HG02938 (cell line): ENCODE results near the gene KCNH5.

Experiments
- ATAC-seq: cut with Tn5 transposase; IDR thresholded peaks from one replicate; pipeline ENCODE4 v1.9.1; 2021; ENCODE audit warnings: mild to moderate bottlenecking, moderate library complexity; ENCODE audit not compliant: unreplicated experiment

The KCNH5 gene

DNA sequence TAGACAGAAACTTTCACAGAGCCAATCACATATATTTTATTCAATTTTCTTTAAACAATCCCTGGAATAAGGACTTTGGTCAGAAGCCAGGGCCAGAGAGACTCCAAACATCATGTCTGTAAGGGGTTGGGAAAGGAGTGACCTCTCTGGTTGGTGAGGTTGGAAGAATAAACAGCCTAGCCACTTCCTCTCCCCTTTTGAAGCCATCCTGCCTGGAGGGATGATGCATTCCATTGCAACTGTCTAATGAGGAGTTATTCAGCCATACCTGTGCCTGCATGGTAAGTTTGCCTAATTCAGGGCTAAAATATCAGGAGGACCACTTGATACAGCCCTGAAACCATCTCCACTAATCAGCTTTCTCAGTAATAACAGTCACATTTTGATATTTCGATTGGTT lies 299.8 kb downstream of the KCNH5 start:
- no peak for ATAC-seq

DNA sequence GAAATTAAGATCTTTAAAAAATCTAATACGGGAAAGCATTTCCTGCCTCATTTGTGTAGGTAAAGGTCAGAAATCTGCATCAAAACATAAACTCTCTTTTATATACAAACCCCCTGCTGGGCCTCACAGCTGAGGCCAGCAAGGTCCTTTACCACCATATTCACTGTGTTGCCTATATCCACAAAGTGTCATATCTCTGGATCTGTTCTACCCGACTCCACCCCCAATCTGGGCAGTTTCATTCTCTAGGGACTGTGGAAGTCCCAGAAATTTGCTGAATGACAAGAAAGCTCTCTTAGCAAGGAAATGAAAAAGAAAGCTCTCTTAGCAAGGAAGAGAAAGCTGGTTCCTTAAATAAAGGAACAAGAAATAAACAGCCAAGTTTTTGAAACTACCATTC lies 301.7 kb downstream of the KCNH5 start:
- no peak for ATAC-seq

DNA sequence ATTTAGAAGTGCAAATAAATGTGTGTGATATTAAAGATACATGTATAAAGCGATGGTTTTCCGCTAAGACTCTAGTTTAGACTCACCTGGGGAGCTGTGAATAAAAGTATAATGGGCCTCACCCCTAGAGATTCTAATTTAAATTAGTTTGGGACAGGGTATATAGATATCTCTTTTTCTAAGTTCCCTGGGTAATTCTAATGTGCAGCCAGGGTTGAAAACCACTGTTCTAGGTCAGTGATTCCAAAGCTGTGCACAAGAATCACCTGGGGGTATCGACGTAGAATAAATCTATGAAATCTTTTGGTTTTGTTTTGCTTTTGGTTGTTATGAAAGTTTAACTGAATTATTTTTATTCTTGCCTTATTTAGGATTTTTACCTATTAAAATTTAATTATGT lies 302.1 kb downstream of the KCNH5 start:
- no peak for ATAC-seq

DNA sequence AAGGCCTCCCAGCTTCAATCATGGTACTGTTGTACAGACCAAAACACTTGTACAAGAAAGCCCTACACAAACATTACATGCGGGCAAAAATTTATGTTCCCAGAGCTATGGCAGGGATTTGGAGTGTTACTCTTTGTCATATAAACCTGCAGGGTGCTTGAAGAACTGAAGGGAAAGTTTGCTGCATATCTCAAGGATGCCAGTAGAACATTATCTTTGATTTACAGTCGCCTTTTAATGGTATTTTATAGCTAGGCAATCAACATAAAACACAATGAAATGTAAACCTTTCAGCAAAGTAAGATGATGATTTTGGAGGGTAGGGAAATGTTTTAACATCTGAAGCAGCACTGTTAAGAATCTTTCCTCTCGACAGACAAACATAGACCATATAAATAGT lies 305.6 kb downstream of the KCNH5 start:
- no peak for ATAC-seq

DNA sequence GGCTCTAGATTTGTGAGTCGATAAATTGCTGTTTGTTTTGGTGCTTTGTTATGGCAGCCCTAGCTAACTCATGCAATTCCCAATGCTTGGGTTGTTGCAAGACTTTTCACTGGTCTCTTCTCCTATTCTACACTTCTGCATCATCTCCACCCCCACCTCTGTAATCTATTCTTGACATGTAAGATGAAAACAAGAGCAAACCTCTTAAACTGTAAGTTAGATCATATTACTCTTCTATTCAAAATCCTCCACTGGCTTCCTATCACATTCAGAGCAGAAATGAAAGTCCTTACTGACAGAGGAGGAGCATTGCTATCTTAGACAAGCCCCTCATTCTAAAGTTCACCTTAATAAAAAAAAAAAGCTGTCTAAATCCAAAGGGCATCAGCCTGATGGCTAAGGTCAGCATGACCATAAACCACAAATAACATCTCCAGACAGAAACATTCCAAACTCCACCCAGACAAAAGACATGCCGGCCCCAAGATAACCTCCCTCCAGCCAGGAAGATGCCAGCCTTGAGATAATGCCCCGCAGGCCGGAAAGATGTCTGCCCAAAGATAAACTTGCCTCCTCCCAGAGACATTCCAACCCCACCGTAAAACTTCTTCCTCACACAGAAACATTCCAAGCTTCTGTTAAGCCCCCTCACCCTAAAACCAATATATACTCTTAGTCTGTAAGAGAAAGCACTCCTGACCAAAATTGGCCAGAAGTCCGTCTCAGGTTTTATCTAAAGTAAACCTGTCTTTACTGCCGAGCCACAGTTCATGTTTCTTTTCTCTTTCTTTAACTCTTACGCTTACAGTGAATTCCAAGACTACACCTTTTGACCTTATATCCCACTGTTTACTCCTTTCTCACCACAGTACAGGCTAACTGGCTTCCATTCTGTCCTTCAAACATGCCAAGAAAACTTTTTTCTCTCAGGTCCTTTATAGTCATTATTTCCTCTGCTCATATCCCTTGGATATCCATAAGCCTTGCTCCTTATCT lies 308.9 kb downstream of the KCNH5 start:
- no peak for ATAC-seq

DNA sequence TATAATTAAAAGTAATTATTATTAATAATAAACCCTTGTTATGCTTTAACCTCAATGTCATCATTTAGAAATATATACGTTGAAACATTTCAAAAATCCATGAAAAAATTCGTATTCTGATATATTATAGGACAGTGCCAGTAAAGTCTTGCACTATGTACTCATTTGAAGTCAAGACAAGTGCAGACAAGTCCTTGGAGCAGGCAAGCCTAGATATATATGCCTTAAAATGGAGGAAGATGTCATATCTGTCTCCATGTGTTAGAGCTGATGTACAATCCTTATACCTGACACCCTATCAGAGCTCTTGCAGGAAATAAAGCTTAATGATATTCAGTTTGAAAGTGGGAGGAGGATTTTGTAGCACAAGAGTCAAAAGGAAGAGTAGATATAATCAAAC lies 310.4 kb downstream of the KCNH5 start:
- no peak for ATAC-seq

DNA sequence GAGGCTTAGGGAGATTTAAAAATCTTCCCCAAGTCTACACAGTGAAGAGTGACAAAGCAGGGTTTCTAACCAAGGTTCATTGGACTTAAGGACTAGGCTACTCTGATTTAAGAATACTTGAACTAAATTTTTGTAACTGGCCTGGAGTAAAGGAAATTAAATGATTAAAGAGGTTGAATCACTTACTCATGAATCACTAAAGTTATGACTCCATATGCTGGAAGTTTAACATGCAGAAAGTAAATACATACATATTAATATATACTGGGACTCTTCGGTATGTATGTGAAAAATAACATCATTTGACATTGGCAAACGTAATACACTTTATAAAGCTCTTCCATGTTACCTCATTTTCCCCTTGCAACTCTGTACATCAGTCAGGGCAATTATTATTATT lies 322.9 kb downstream of the KCNH5 start:
- ATAC-seq, result no peak

DNA sequence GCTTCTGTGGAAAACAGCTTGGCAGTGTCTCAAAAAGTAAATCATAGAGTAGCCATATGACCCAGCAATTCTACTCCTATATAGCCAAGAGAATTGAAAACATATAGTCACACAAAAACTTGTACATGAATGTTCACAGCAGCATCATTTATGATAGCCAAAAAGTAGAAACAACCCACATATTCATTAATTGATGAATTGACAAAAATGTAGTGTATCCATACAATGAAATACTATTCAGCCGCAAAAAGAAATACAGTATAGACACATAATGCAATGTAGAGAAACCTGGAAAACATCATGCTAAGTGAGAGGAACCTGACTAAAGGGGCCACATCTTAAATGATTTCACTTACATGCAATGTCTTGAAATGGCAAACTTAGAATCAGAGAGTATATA lies 326.6 kb downstream of the KCNH5 start:
- ATAC-seq, result no peak

DNA sequence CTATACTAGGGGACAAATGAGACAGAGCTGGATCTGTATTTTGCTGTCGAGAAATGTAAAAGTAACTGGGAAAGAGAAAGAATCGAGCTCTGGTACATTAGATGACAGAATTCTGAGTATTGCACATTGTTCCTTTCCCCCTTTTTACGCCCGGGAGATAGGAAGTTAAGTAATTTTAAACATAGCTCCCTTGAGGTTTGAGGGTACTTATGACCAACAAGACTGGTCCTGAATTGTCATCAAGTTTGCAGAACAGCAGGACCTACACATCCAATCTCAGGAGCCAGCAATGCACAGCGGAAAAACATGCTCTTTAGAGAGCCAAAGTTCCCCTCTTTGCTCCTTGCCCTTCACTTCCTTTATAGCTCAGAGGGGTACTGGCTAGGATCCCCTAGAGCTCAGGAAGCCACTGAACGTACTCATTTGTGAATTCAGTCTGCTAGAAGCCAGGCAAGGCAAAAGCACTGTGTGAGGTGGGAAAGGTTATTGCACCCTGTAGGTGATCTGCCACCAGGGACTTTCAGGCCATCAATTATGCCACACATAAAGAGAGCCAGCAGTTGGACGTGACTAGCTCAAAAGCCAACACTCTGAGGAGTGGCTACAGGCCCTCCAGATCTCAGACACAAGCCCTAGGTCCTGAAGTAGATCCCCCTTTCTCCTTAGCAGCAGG lies 333.8 kb downstream of the KCNH5 start:
- ATAC-seq, result no peak

DNA sequence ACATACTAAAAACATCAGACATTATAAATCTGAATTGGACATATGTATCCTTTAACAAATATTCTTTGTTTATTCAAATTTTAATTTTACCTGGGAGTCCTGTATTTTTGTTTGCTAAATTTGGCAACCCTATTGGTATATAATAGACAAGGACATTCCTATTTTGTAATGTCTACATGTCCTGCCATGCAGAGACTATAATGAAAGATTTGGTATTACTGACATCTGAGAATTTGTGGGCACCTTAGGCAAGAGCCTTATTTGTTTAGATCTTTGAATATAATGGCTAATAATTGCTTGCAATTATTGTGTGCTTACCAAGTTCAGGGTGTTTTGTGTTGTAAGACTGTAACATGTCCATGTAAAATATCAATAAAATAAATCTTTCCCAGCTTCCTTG lies 334.4 kb downstream of the KCNH5 start:
- no peak for ATAC-seq

DNA sequence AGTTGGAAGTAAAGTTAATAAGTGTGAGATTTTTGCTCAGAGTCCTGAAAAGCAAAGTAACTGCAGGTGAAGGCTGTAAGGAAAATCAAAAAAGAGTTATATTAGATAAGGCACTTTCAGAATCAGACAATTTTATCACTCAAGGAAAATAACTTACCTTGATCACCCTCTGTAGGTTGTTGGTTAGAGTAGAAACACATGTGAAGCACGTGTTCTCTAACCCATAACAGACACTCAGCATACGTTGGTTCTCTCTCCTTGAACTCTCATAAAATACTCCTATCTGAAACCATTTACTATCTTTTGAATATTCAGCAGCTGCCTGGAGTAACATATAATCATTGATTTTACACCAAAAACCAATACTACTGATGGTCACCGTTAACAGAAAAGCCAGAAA lies 335.5 kb downstream of the KCNH5 start:
- no peak for ATAC-seq

DNA sequence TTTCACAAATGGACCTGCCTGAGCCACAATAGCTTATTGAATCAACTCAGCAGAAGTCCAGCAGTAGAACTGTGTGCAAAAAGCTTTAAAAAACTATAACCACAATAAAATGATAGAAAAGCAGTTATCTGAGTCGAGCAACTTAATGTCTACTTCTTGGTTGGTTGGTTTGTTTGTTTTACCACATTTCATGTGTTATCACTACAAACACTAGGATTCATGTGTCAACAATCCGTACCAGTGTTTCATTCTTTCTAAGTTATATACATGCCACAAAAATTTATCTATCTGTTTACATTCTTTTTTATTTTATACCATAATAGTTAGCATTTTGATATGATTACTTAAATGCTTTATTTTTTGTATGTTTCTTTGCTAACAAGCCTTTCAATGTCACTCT lies 339.0 kb downstream of the KCNH5 start:
- ATAC-seq, result no peak

DNA sequence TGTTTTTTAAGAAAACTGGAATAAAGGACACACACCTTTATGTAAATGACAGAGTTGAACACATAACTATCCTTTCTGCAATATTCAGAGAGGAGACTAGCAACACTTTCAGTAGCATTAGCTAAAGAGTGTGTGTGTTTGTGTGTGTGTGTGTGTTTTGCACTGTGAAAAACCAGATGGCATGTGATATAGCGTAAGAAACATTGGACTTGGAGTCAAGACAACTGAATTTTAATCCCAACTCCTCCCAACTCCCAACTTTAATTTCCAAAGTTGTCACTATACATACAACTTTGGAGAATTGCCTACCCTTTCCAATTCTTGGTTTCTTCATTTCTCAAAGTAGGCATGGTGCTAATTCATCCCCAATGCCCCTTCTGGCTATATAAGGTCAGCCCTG lies 347.8 kb downstream of the KCNH5 start:
- ATAC-seq, result no peak

DNA sequence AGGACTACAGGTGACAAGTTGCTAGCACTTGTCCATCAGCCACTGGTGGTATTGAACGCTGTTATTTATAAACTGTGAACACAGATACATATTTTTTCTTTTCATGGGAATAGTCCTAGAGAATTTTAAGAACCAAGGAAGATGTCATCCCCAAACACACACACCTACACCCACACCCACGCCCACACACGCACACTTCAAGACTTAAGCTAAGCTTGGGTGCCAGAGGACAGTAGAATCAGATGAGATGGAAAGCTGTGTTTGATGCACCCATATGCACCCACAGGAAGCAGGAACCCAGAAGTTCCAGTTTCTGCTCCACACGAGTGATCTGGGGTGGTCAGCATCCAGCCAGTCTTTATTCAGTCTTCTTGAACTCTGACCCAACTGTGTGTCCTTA lies 348.3 kb downstream of the KCNH5 start:
- ATAC-seq, result no peak

DNA sequence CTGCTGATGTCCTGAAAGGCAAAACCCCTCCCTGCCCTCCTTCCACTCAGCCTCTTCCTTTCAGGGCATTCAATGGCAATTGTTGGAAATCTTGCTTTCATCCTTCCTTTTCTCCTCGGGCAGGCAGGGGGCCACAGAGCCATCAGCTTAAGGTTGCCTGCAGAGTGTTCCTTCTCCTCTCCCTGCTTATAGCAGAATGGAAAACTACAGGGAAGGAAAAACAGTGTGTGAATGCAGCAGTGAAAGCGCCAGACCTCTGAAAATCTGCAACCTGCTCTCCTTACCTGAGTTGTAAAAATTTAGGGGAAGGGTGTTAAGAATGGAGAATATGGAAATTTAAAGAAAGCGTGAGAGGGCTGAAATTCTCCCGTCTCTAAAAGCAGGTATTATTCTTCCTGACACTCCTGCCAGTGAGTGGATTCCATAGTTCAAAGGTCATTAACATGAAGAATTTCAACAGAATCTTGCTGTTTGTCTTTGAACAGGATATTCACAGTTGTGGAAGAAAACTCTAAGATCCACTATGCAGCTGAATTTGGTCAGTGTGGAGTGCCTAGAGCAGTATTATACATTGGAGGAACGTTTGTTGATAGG lies 348.8 kb downstream of the KCNH5 start:
- ATAC-seq, result no peak

DNA sequence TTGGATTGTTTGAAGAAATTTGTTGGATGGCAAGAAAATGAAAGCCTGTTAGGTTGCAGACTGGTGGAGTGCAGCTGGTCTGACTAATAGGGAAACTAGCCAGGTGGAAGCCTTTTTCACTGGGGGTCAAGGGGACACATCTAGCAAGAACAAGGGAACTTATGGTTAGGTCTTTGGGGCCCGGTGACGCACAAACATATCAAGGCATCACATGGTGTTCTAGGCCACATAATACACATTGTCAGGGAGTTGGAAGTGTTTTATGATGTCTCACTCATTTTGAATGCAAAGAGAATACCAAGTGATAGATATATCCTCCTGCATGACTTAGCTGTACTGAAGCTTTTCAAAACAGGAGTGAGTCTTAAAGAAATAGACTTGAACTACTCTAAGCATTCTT lies 351.2 kb downstream of the KCNH5 start:
- ATAC-seq, result no peak

DNA sequence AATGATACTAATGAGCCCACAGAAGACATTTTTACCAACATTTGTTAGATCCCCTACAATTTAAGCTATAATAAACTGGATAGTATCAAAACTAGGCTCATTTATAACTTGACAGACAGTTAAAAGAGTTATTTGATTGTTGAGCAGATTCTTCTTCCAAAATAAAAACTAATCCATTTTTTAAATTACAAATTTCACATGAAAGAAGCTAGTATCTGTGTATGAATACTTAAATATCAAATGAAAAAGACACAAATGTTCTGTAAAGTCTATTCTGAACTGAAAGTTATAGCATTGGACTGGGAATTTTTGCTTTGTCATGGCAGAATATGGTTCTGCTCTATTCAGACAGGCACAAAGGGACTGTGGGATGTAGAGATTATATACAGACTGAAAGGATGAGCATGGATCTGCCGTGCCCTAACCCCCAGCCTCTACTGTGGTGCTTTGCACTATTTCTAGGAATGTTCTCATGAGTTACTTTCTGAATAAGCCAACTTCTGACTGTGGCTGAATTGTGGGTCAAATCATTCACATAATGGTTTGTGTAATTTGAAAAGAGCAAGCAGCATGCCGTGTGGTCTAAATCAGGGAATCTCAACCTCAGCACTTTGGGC lies 352.7 kb downstream of the KCNH5 start:
- no peak for ATAC-seq

DNA sequence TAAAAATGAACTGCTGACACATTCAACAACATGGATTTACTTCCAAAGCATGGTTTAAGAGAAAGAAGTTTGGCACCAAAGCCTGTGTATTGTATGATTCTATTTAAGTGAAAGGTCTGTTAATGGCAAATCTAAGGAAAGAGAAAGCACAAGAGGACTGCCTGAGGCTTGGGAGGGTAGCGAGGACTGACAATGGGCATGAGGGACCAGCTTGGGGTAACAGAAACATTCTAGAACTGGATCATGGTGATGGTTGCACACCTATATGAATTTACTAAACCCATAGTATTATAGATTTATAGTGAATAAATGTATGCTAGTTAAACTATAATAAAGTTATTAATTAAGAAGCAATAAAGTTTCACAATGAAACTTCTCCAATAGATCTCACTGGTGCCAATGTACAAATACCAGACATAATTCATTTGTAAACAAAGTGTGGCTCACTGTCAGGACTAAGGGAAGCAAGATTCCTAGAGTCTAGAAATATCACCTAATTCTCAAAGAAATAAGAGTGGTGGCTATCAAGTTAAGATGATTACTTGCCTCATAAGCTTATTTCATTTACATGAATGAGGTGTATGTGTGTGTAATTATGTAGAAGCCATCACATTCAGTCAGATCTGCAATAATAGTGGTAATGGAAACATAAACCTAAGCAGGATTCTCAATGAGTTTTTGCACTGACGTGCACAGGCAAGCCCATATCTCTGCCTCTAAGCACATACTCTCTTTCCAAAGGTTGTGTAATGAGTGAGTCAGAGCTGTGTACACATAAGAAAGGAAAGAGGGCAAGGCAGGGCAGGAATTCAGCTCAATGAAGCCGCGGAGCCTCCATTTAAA lies 353.4 kb downstream of the KCNH5 start:
- ATAC-seq, result no peak

DNA sequence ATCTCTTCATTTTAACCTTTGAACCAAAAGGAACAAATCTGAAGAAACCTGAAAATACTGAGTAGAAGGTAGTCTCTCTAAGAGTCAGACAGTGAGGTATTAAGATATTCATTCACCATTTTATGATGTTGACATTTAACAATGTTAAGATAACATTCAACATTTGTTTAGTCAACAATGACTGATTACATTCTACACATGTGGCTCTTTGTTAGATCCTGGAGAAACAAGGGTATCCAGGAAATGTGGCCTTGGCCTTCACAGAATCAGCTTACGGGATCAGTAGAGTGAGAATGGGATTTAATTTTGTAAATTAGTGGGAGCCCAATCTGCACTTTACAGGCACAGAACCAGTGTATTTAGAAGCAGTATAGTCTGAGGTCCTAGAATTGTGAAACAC lies 355.5 kb downstream of the KCNH5 start:
- no peak for ATAC-seq

DNA sequence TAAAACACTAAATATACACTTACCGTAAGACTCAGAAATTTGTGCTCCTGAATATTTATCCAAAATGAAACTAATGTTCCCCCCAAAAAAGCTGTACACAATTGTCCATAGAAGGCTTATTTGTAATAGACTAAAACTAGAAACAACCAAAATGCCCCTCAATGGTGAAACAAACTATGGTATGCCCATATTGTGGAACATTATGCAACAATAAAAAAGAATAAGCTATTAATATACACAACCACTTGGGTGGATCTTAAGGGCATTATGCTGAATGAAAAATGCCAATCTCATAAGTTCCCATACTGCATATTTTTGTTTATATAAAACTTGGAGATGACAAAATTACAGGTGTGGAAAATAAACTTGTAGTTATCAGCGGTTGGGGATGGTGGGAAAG lies 357.4 kb downstream of the KCNH5 start:
- ATAC-seq, result no peak

DNA sequence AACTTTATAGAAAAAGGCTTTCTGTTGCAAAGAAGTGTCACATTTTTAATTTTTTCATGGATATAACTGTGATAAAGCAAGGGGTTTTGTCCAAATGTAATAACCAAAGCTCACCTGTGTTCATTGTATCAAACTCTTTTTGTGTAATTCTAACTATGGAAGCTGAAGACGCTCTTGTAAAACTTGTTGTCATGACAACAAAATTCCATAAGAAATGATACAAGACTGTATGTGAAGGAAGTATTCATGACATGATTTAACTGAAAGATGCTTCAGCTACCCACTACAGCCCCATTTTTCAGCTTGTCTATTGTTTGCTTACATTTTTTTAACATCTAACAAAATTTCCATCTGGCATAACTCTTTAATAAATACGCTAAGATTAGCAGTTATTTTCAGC lies 360.9 kb downstream of the KCNH5 start:
- no peak for ATAC-seq
